Stomach (tissue), 4 donors: ENCODE data around the gene ACP2.

Experiments
- POLR2A ChIP-seq, 4 donors: fragments of 450-650 bp; IDR thresholded peaks; one replicate each; pipeline ENCODE4 v1.6.1; 2016; ENCODE audit warnings: antibody characterized with exemption in 4 of 4, control low read depth in 2 of 4, mild to moderate bottlenecking in 1 of 4, moderate library complexity in 1 of 4
- TF ChIP-seq, protein P1 (sequence below), 7 experiments: fragments of 450-650 bp in 4 of 7; fragments of 200-600 bp in 3 of 7; sonication (generic) in 3 of 7; IDR thresholded peaks; one replicate each; pipeline ENCODE4 v1.5.1; 2016 to 2019; ENCODE audit warnings: antibody characterized with exemption in 7 of 7, control low read depth in 2 of 7, mild to moderate bottlenecking in 1 of 7

DNA sequence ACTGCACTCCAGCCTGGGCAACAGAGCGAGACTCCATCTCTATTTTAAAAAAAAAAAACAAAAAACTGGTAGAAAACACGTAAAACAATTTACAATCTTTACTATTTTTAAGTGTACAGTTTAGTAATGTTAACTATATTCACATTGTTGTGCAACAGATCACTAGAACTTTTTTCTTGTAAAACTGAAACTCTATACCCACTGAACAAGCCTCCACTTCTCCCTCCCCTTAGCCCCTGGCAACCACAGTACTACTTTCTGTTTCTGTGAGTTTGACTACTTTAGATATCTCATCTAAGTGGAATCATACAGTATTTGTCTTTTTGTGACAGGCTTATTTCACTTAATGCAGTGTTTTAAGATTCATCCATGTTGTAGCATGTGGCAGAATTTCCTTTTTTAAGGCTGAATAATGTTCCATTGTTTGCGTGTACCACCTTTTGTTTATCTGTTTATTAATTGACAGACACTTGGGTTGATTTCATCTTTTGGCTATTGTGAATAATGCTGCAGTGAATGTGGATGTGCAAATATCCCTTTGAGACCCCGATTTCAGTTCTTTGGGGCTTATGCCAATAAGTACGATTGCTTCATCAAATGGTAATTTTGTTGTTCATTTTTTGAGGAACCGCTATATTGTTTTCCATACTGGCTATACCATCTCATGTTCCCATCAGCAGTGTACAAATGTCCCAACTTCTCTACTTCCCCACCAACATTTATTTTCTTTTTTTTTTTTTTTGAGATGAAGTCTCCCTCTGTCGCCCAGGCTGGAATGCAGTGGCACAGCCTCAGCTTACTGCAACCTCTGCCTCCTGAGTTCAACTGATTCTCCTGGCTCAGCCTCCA, 22.8 kb downstream of the ACP2 start:
- TF ChIP-seq POLR2A (IDR thresholded peaks at IDR 0.05): no peak
- TF ChIP-seq, protein P1, sequence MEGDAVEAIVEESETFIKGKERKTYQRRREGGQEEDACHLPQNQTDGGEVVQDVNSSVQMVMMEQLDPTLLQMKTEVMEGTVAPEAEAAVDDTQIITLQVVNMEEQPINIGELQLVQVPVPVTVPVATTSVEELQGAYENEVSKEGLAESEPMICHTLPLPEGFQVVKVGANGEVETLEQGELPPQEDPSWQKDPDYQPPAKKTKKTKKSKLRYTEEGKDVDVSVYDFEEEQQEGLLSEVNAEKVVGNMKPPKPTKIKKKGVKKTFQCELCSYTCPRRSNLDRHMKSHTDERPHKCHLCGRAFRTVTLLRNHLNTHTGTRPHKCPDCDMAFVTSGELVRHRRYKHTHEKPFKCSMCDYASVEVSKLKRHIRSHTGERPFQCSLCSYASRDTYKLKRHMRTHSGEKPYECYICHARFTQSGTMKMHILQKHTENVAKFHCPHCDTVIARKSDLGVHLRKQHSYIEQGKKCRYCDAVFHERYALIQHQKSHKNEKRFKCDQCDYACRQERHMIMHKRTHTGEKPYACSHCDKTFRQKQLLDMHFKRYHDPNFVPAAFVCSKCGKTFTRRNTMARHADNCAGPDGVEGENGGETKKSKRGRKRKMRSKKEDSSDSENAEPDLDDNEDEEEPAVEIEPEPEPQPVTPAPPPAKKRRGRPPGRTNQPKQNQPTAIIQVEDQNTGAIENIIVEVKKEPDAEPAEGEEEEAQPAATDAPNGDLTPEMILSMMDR (IDR thresholded peaks at IDR 0.05): no peak
